Subcutaneous abdominal adipose tissue (tissue), 5 donors: ENCODE results near the gene SHISA8.

ENCODE experiments used
- H3K27ac ChIP-seq: one replicate; pipeline ENCODE4 v1.7.0; 2013; ENCODE audit warnings: low read depth, mild to moderate bottlenecking, inconsistent platforms, low read length, moderate library complexity
- H3K27me3 ChIP-seq, 5 donors: one replicate each; pipeline ENCODE4 v1.7.0; 2013; ENCODE audit warnings: low read length in 5 of 5, inconsistent platforms in 1 of 5; ENCODE audit not compliant: control insufficient read depth in 5 of 5, insufficient read depth in 4 of 5
- H3K36me3 ChIP-seq, 5 donors: one replicate each; pipeline ENCODE4 v1.7.0; 2013; ENCODE audit warnings: low read length in 5 of 5; ENCODE audit not compliant: control insufficient read depth in 5 of 5, insufficient read depth in 5 of 5
- H3K4me1 ChIP-seq, 5 donors: one replicate each; pipeline ENCODE4 v1.7.0; 2013; ENCODE audit warnings: low read length in 5 of 5, mild to moderate bottlenecking in 3 of 5, moderate library complexity in 1 of 5; ENCODE audit not compliant: control insufficient read depth in 5 of 5, insufficient read depth in 5 of 5
- H3K4me3 ChIP-seq, 5 donors: one replicate each; pipeline ENCODE4 v1.7.0; 2013; ENCODE audit warnings: low read length in 5 of 5, low read depth in 1 of 5
- H3K9ac ChIP-seq, 5 donors: one replicate each; pipeline ENCODE4 v1.7.0; 2013; ENCODE audit warnings: low read length in 5 of 5, mild to moderate bottlenecking in 4 of 5, moderate library complexity in 3 of 5
- H3K9me3 ChIP-seq, 5 donors: one replicate each; pipeline ENCODE4 v1.7.0; 2013; ENCODE audit warnings: low read length in 5 of 5; ENCODE audit not compliant: control insufficient read depth in 5 of 5
- donor health status: healthy.
- donor health status: healthy.
- donor health status: healthy.
- donor health status: healthy.
- donor health status: healthy.

The SHISA8 gene

GRCh38 chr22:41862160-41862529 lies 52.7 kb downstream of the SHISA8 start:
- Histone ChIP-seq H3K9me3 (no peaks in the 10 kb centered on the region), H3K9ac (peak overlapping the region in 1 of 5 donors; percentile 54), H3K36me3 (peaks cover 0 to 7% (median 6%) of the 10 kb centered on the region in 5 donors), H3K4me3 (no peak overlapping the region), H3K27me3 (no peaks in the 10 kb centered on the region), H3K4me1 (peaks cover 0 to 9% (median 6%) of the 10 kb centered on the region in 5 donors), H3K27ac (no peak overlapping the region)
